ENCODE data around the gene RAB31. TPM values are rescaled to one million over a fixed set of nuclear protein-coding genes. Genes with fewer than 3 reads are reported as not detected.

RAB31 gene
- total RNA-seq, 1 donor from 2014 or later: 19.7 TPM

DNA sequence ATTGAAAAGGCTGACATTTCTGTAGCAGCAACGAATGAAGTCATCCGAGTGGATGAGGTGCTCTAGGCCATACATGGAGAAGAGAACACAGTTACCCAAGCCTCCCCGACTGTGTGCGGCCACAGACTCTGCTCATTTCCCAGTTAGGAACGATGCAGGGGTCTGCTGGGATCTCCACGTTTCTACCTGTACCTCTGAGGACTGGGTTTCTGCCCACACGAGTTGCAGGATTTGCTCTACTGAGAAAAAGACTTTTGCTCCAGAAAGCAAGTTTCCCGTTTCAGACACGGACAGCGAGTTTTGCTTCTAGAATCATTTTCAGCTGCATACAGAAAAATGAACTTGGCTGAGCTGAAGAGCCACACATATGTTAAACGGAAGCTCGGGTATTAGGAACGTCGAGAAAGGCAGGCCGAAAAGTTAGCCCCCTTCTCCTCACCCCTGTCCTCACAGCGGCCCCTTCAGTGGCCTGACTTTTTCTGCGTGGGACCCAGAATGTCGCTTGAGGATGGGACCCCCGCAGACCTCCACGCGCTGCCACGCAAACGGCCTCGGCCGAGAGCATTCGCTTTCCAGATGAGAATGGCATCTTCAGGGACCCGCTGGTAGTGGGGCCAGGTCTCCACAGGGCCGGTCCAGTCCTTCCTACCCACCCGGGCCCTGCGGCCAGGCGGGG is 582 bp upstream of the RAB31 start:
- Mint-ChIP-seq H3K4me3 (peak overlapping the region; percentile 86), H3K4me1 (ENCODE audit: unreplicated experiment) (peaks cover 34% of the 10 kb centered on the region), H3K27ac (peak overlapping the region; percentile 50), H3K27me3 (peaks cover 69% of the 10 kb centered on the region), H3K9me3 (no peaks in the 10 kb centered on the region), H3K36me3 (no peaks in the 10 kb centered on the region)
- no peak for TF ChIP-seq CTCF (conservative IDR thresholded peaks at IDR 0.05)
- no peak for DNase-seq (ENCODE audit: extremely low spot score, unreplicated experiment)

DNA sequence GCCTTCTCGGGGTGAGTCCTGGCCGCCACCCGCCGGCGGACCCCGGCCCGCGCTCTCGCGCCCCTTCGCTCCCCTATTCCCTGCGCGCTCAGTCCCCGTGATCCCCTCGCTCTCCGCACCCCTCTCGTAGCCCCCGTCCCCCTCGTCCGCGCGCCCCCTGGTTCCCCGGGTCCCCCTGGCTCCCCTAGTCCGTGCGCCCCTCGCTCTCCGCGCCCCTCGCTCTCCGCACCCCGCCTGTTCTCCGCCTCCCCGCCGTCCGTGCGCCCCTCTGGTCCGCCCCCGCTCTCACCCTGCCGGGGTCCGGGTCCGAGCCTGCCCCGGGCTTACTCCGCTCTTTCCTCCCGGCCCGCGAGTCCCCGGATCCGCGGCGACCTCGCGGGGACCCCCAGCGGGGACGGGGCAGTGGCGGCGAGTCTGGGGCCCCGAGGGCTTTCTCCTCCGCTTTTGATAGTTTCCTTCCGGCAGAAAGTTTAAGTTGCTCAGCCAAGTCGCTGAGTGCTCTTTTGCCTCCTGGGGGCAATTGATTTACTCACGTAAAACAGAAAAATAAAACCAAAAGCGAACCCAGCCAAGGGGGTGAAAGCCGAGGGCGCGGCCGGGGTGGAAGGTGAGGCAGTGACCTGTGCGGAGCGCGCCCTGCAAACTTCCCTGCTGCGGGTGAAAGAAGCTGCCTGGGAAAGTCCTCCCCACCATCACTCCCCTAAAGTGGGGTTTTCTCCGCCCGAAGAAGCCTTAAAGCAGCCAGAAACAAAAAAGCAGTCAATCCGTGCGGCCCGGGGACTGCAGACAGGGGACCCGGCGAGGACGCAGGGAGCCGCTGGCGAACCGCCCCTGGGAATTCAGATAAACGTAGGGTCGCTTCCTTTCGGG is 568 bp downstream of the RAB31 start:
- no peaks in the 10 kb centered on the region for H3K9me3 Mint-ChIP-seq
- H3K27me3 Mint-ChIP-seq: peaks cover 72% of the 10 kb centered on the region
- TF ChIP-seq CTCF (conservative IDR thresholded peaks at IDR 0.05): peak; percentile 3
- no peak for DNase-seq (ENCODE audit: extremely low spot score, unreplicated experiment)
- peaks cover 3% of the 10 kb centered on the region for H3K36me3 Mint-ChIP-seq
- H3K4me1 Mint-ChIP-seq (ENCODE audit: unreplicated experiment): peaks cover 39% of the 10 kb centered on the region
- H3K4me3 Mint-ChIP-seq: peak overlapping the region; percentile 90
- H3K27ac Mint-ChIP-seq: peak overlapping the region; percentile 65

GRCh38 chr18:9709304-9709877 is 1.3 kb downstream of the RAB31 start:
- no peak for DNase-seq (ENCODE audit: extremely low spot score, unreplicated experiment)
- Mint-ChIP-seq H3K27ac (peak overlapping the region; percentile 65), H3K27me3 (peaks cover 64% of the 10 kb centered on the region), H3K9me3 (no peaks in the 10 kb centered on the region), H3K4me1 (ENCODE audit: unreplicated experiment) (peaks cover 42% of the 10 kb centered on the region), H3K36me3 (peaks cover 3% of the 10 kb centered on the region), H3K4me3 (peak overlapping the region; percentile 90)
- TF ChIP-seq CTCF (conservative IDR thresholded peaks at IDR 0.05): no peak

DNA sequence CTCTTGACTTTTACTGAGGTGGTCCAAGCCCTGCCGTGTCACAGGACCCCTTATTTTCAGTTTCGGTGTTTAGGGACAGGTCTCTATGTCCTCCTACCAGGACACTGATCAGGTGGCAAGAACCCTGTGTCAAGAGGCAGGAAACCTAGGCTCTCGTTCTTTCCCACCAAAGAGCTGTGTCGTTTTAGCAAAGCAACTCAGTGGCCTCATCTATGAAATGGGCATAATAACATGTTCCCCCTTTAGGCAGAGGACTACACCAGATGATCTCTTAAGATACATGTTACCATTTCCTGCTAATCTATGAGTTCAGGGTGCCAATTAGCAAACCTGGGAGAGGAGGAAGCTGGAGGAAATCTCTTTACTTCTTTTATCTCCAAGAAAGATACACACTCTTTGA is 1.9 kb downstream of the RAB31 start:
- Mint-ChIP-seq H3K27ac (peak overlapping the region; percentile 65), H3K4me3 (peak overlapping the region; percentile 90), H3K9me3 (no peaks in the 10 kb centered on the region), H3K36me3 (peaks cover 3% of the 10 kb centered on the region), H3K4me1 (ENCODE audit: unreplicated experiment) (peaks cover 48% of the 10 kb centered on the region), H3K27me3 (peaks cover 61% of the 10 kb centered on the region)
- no peak for DNase-seq (ENCODE audit: extremely low spot score, unreplicated experiment)
- TF ChIP-seq CTCF (conservative IDR thresholded peaks at IDR 0.05): no peak

- Mint-ChIP-seq H3K4me1 (ENCODE audit: unreplicated experiment) (peaks cover 51% of the 10 kb centered on the region), H3K27ac (peak overlapping the region; percentile 16)
These were observed 3.4 kb downstream of the RAB31 start for GRCh38 chr18:9711361-9712129.

More at GRCh38 chr18:9711361-9712129, 3.4 kb downstream of the RAB31 start:
- H3K4me3 Mint-ChIP-seq: no peak overlapping the region
- peaks cover 48% of the 10 kb centered on the region for H3K27me3 Mint-ChIP-seq
- no peak for DNase-seq (ENCODE audit: extremely low spot score, unreplicated experiment)
- H3K9me3 Mint-ChIP-seq: no peaks in the 10 kb centered on the region
- H3K36me3 Mint-ChIP-seq: peaks cover 3% of the 10 kb centered on the region
- no peak for TF ChIP-seq CTCF (conservative IDR thresholded peaks at IDR 0.05)

Data from type B pancreatic cell (in vitro differentiated cells).